ENCODE results near the gene PCNT. TPM values are rescaled to one million over a fixed set of nuclear protein-coding genes. Genes with fewer than 3 reads are reported as not detected.

Gene PCNT
- total RNA-seq, 1 donor from 2014 or later: 53.3 TPM

- H3K9me3 Mint-ChIP-seq (ENCODE audit: low read depth): no peaks in the 10 kb centered on the region
- H3K27ac Mint-ChIP-seq: peak overlapping the region; percentile 76
- DNase-seq (ENCODE audit: low spot score, unreplicated experiment): no peak
- peaks cover 14% of the 10 kb centered on the region for H3K36me3 Mint-ChIP-seq (ENCODE audit: insufficient read depth)
- H3K4me1 Mint-ChIP-seq (ENCODE audit: low read depth): peaks cover 2% of the 10 kb centered on the region
- TF ChIP-seq CTCF (IDR thresholded peaks at IDR 0.05; ENCODE audit: unreplicated experiment): no peak
- no peaks in the 10 kb centered on the region for H3K27me3 Mint-ChIP-seq
- H3K4me3 Mint-ChIP-seq (ENCODE audit: low read depth): no peak overlapping the region
Measured at GRCh38 chr21:46294647-46295176, 29.2 kb upstream of the PCNT start.

- no peaks in the 10 kb centered on the region for H3K9me3 Mint-ChIP-seq (ENCODE audit: low read depth)
- no peaks in the 10 kb centered on the region for H3K27me3 Mint-ChIP-seq
- DNase-seq (ENCODE audit: low spot score, unreplicated experiment): no peak
- H3K36me3 Mint-ChIP-seq (ENCODE audit: insufficient read depth): peaks cover 17% of the 10 kb centered on the region
- no peak for TF ChIP-seq CTCF (IDR thresholded peaks at IDR 0.05; ENCODE audit: unreplicated experiment)
- H3K4me1 Mint-ChIP-seq (ENCODE audit: low read depth): no peaks in the 10 kb centered on the region
- H3K4me3 Mint-ChIP-seq (ENCODE audit: low read depth): no peak overlapping the region
- peak overlapping the region; percentile 20 for H3K27ac Mint-ChIP-seq
Measured at GRCh38 chr21:46295177-46295770, 28.7 kb upstream of the PCNT start.

GRCh38 chr21:46295996-46296752, 27.8 kb upstream of the PCNT start:
- Mint-ChIP-seq H3K4me3 (ENCODE audit: low read depth) (no peak overlapping the region), H3K36me3 (ENCODE audit: insufficient read depth) (peaks cover 21% of the 10 kb centered on the region), H3K4me1 (ENCODE audit: low read depth) (no peaks in the 10 kb centered on the region), H3K27ac (no peak overlapping the region), H3K9me3 (ENCODE audit: low read depth) (no peaks in the 10 kb centered on the region), H3K27me3 (no peaks in the 10 kb centered on the region)
- DNase-seq (ENCODE audit: low spot score, unreplicated experiment): no peak
- no peak for TF ChIP-seq CTCF (IDR thresholded peaks at IDR 0.05; ENCODE audit: unreplicated experiment)

- TF ChIP-seq CTCF (IDR thresholded peaks at IDR 0.05; ENCODE audit: unreplicated experiment): no peak
- Mint-ChIP-seq H3K4me1 (ENCODE audit: low read depth) (no peaks in the 10 kb centered on the region), H3K27me3 (no peaks in the 10 kb centered on the region), H3K9me3 (ENCODE audit: low read depth) (no peaks in the 10 kb centered on the region), H3K27ac (no peak overlapping the region), H3K36me3 (ENCODE audit: insufficient read depth) (peaks cover 12% of the 10 kb centered on the region), H3K4me3 (ENCODE audit: low read depth) (peak overlapping the region; percentile 40)
- DNase-seq (ENCODE audit: low spot score, unreplicated experiment): no peak
Measured at GRCh38 chr21:46297338-46298271, 26.4 kb upstream of the PCNT start.

GRCh38 chr21:46299167-46299566, 24.8 kb upstream of the PCNT start:
- no peak for TF ChIP-seq CTCF (IDR thresholded peaks at IDR 0.05; ENCODE audit: unreplicated experiment)
- H3K4me1 Mint-ChIP-seq (ENCODE audit: low read depth): no peaks in the 10 kb centered on the region

More at GRCh38 chr21:46299167-46299566, 24.8 kb upstream of the PCNT start:
- peaks cover 15% of the 10 kb centered on the region for H3K36me3 Mint-ChIP-seq (ENCODE audit: insufficient read depth)
- H3K4me3 Mint-ChIP-seq (ENCODE audit: low read depth): no peak overlapping the region
- no peaks in the 10 kb centered on the region for H3K9me3 Mint-ChIP-seq (ENCODE audit: low read depth)
- H3K27me3 Mint-ChIP-seq: no peaks in the 10 kb centered on the region
- peak overlapping the region; percentile 20 for H3K27ac Mint-ChIP-seq
- no peak for DNase-seq (ENCODE audit: low spot score, unreplicated experiment)
